Cardiac fibroblast (primary cell): Measurements from ENCODE around the gene SEC14L3.

Experiments
- DNase-seq, 2 donors: peaks; one replicate each; pipeline versions ENCODE4 v3.0.0 to v3.0.0-alpha.2; 2010; ENCODE audit warnings: low read depth in 2 of 2
- H3K4me3 ChIP-seq, 2 donors: replicated peaks in 1 of 2; 1 replicate in 1 of 2; 2 replicates in 1 of 2; pipeline ENCODE4 v1.5.1; 2011; ENCODE audit warnings: low read depth in 2 of 2, low read length in 2 of 2, mild to moderate bottlenecking in 2 of 2, moderate library complexity in 1 of 2
- CTCF ChIP-seq: IDR thresholded peaks from one replicate; pipeline ENCODE4 v1.5.1; 2011; ENCODE audit warnings: low read depth, mild to moderate bottlenecking, low read length, inconsistent platforms

The SEC14L3 gene

GRCh38 chr22:30471616-30472318 lies at the start of gene SEC14L3:
Gene SEC14L3, minus strand, starts transcription at chr22:30472017. Its CDS starts 59 bp downstream, at chr22:30471958.
- no peak for TF ChIP-seq CTCF
- DNase-seq = no peak
- H3K4me3 ChIP-seq = no peak within 1 kb of the TSS

- H3K4me3 ChIP-seq = no peak overlapping the region
- DNase-seq = no peak
- TF ChIP-seq CTCF = no peak
These were observed 48.1 kb upstream of the SEC14L3 start for GRCh38 chr22:30519842-30520425.

GRCh38 chr22:30516731-30517130 lies 44.9 kb upstream of the SEC14L3 start:
- no peak for DNase-seq
- no peak for TF ChIP-seq CTCF
- H3K4me3 ChIP-seq = no peak overlapping the region

- TF ChIP-seq CTCF = no peak
- no peak for DNase-seq
- H3K4me3 ChIP-seq = no peak overlapping the region
These were observed 44.5 kb upstream of the SEC14L3 start for GRCh38 chr22:30516273-30516672.

- TF ChIP-seq CTCF = no peak
- no peak overlapping the region for H3K4me3 ChIP-seq
- no peak for DNase-seq
These were observed 42.4 kb upstream of the SEC14L3 start for GRCh38 chr22:30514252-30514651.

GRCh38 chr22:30513462-30513861 lies 41.6 kb upstream of the SEC14L3 start:
- no peak for DNase-seq
- TF ChIP-seq CTCF = no peak
- no peak overlapping the region for H3K4me3 ChIP-seq
